OCI-LY1 (cell line): Measurements from ENCODE around the gene ZNF182.
"Not testable (repeated sequence)": the region's sequence is repeated elsewhere in the genome, so short reads cannot be mapped to it uniquely, and the experiment has no call there.

Experiments
- H2AFZ ChIP-seq: fragments of 200-600 bp; sonication (generic), shearing (Covaris generic); 2 replicates; pipeline ENCODE4 v1.6.0; 2014; ENCODE audit warnings: antibody characterized with exemption, mild to moderate bottlenecking, low read length
- H3F3A ChIP-seq: fragments of 200-600 bp; sonication (generic), shearing (Covaris generic); 2 replicates; pipeline ENCODE4 v1.6.0; 2014; ENCODE audit warnings: mild to moderate bottlenecking, antibody characterized with exemption, low read length, moderate library complexity; ENCODE audit not compliant: insufficient read depth
- H3K27ac ChIP-seq: fragments of 200-600 bp; sonication (generic); 2 replicates; pipeline ENCODE4 v1.5.1; 2014; ENCODE audit warnings: low read length, mixed run types, mild to moderate bottlenecking, low read depth; ENCODE audit not compliant: poor library complexity, severe bottlenecking
- H3K27me3 ChIP-seq: fragments of 200-600 bp; sonication (generic); 2 replicates; pipeline ENCODE4 v1.6.0; 2014; ENCODE audit warnings: antibody characterized with exemption, mild to moderate bottlenecking, low read length, moderate library complexity; ENCODE audit not compliant: insufficient read depth
- H3K36me3 ChIP-seq: fragments of 200-600 bp; sonication (generic); 2 replicates; pipeline ENCODE4 v1.6.1; 2014; ENCODE audit warnings: mild to moderate bottlenecking, antibody characterized with exemption, low read length, moderate library complexity, mixed read lengths; ENCODE audit not compliant: insufficient read depth
- H3K4me1 ChIP-seq: fragments of 200-600 bp; sonication (generic); 2 replicates; pipeline ENCODE4 v1.5.1; 2014; ENCODE audit warnings: mild to moderate bottlenecking, low read length, moderate library complexity; ENCODE audit not compliant: insufficient read depth, severe bottlenecking
- H3K4me2 ChIP-seq: fragments of 200-600 bp; sonication (generic), shearing (Covaris generic); 2 replicates; pipeline ENCODE4 v1.6.1; 2014; ENCODE audit warnings: low read length
- H3K4me3 ChIP-seq: fragments of 200-600 bp; sonication (generic); 2 replicates; pipeline ENCODE4 v1.5.1; 2014; ENCODE audit warnings: low read length, low read depth, mild to moderate bottlenecking, mixed read lengths; ENCODE audit not compliant: poor library complexity, severe bottlenecking
- H3K79me2 ChIP-seq: fragments of 200-600 bp; shearing (Covaris generic); 2 replicates; pipeline ENCODE4 v1.6.1; 2016; ENCODE audit warnings: mixed run types, low read length, mixed read lengths; ENCODE audit not compliant: insufficient read depth
- H3K9ac ChIP-seq: fragments of 200-600 bp; sonication (generic), shearing (Covaris generic); 2 replicates; pipeline ENCODE4 v1.6.1; 2014; ENCODE audit warnings: mild to moderate bottlenecking, low read length, mixed read lengths
- H3K9me2 ChIP-seq: fragments of 200-600 bp; sonication (generic), shearing (Covaris generic); 2 replicates; pipeline ENCODE4 v1.6.1; 2014; ENCODE audit warnings: low read depth, mild to moderate bottlenecking, low read length, mixed read lengths
- H3K9me3 ChIP-seq: fragments of 200-600 bp; shearing (Covaris generic); 2 replicates; pipeline ENCODE4 v1.6.1; 2014; ENCODE audit warnings: low read length, mixed read lengths
- H4K20me1 ChIP-seq: fragments of 200-600 bp; sonication (generic), shearing (Covaris generic); 2 replicates; pipeline ENCODE4 v1.6.0; 2016; ENCODE audit warnings: mild to moderate bottlenecking, low read length; ENCODE audit not compliant: insufficient read depth
- CTCF ChIP-seq: fragments of 200-600 bp; sonication (generic), shearing (Covaris generic); IDR thresholded peaks from 2 replicates; pipeline ENCODE4 v1.5.1; 2017; ENCODE audit warnings: mild to moderate bottlenecking, antibody characterized with exemption, low read length, moderate library complexity, mixed read lengths
- EZH2 ChIP-seq: fragments of 200-600 bp; sonication (generic), shearing (Covaris generic); IDR thresholded peaks from 2 replicates; pipeline ENCODE4 v1.8.0; 2017; ENCODE audit warnings: borderline replicate concordance, mixed run types, mild to moderate bottlenecking, antibody characterized with exemption, low read length, moderate library complexity, mixed read lengths

Gene ZNF182

GRCh38 chrX:48009445-48009960 lies 5.7 kb upstream of the ZNF182 start:
- not testable (repeated sequence) for H3K9ac ChIP-seq, H4K20me1 ChIP-seq, H3F3A ChIP-seq, H3K9me3 ChIP-seq, H3K4me1 ChIP-seq, H3K79me2 ChIP-seq, H3K36me3 ChIP-seq, H3K27me3 ChIP-seq, H3K9me2 ChIP-seq, H3K4me3 ChIP-seq, H3K4me2 ChIP-seq, H3K27ac ChIP-seq, H2AFZ ChIP-seq

- H3K79me2 ChIP-seq, H2AFZ ChIP-seq, H3K4me2 ChIP-seq, H3K4me3 ChIP-seq, H3K27me3 ChIP-seq, H3K9me3 ChIP-seq, H3K36me3 ChIP-seq, H3K9ac ChIP-seq, H3K9me2 ChIP-seq, H4K20me1 ChIP-seq, H3K27ac ChIP-seq, H3F3A ChIP-seq: not testable (repeated sequence)
- peaks cover 12% of the 10 kb centered on the region for H3K4me1 ChIP-seq
Observed at GRCh38 chrX:48006688-48007087, 2.9 kb upstream of the ZNF182 start, which contains the start of gene SPACA5. Gene SPACA5, plus strand, starts transcription at chrX:48006988. Its CDS starts 815 bp downstream, at chrX:48007803.

- H3F3A ChIP-seq: no peaks in the 10 kb centered on the region
- no peak for TF ChIP-seq EZH2
- TF ChIP-seq CTCF: no peak
- H3K4me1 ChIP-seq: peaks cover 12% of the 10 kb centered on the region
- H3K4me2 ChIP-seq: peak overlapping the region; percentile 70
- 0 out of 2 replicates have a peak, but pooled peaks cover 7% of the 10 kb centered on the region for H3K79me2 ChIP-seq
- H3K9me2 ChIP-seq: no peaks in the 10 kb centered on the region
- peak overlapping the region; percentile 79 for H3K4me3 ChIP-seq
- H3K9me3 ChIP-seq: no peaks in the 10 kb centered on the region
- H3K9ac ChIP-seq: peak overlapping the region; percentile 82
- H3K27me3 ChIP-seq: no peaks in the 10 kb centered on the region
- H3K36me3 ChIP-seq: peaks cover 34% of the 10 kb centered on the region
- H4K20me1 ChIP-seq: no peaks in the 10 kb centered on the region
- peak overlapping the region; percentile 70 for H3K27ac ChIP-seq
- H2AFZ ChIP-seq: no peak overlapping the region
Observed at GRCh38 chrX:48003367-48003757, 427 bp downstream of the ZNF182 start.

GRCh38 chrX:48002929-48003328 lies 860 bp downstream of the ZNF182 start:
- Histone ChIP-seq H3K27ac (peak overlapping the region; percentile 70), H3K4me3 (peak overlapping the region; percentile 79), H2AFZ (no peak overlapping the region)

More at GRCh38 chrX:48002929-48003328, 860 bp downstream of the ZNF182 start:
- H3K9me2 ChIP-seq: no peaks in the 10 kb centered on the region
- H3K4me2 ChIP-seq: peak overlapping the region; percentile 70
- H3K79me2 ChIP-seq: 0 out of 2 replicates have a peak, but pooled peaks cover 7% of the 10 kb centered on the region
- no peaks in the 10 kb centered on the region for H3K27me3 ChIP-seq
- peak overlapping the region; percentile 82 for H3K9ac ChIP-seq
- H3K9me3 ChIP-seq: no peaks in the 10 kb centered on the region
- H4K20me1 ChIP-seq: no peaks in the 10 kb centered on the region
- peaks cover 36% of the 10 kb centered on the region for H3K36me3 ChIP-seq
- peaks cover 12% of the 10 kb centered on the region for H3K4me1 ChIP-seq
- no peaks in the 10 kb centered on the region for H3F3A ChIP-seq
- TF ChIP-seq EZH2 (no peak), CTCF (no peak)
